KBM-7 (cell line): ENCODE results near the gene SSBP3.
A peak's percentile ranks its signal among the peaks of the same experiment; 100 is the strongest.
"Not testable (repeated sequence)": the region's sequence is repeated elsewhere in the genome, so short reads cannot be mapped to it uniquely, and the experiment has no call there.

Experiments
- DNase-seq: peaks from one replicate; pipeline ENCODE4 v3.0.0-alpha.2; 2015
- in situ Hi-C: fragments of 300-500 bp; cut with MboI; formaldehyde crosslinking; loops from 2 replicates; pipeline ENCODE4 v1.14.3; 2020; ENCODE audit warnings: low sequenced_read_pairs, low pct_unique_long_range_greater_than_20kb, mixed read lengths

The SSBP3 gene

GRCh38 chr1:54397090-54397591 lies 9.1 kb downstream of the SSBP3 start:
- DNase-seq = no peak

DNA sequence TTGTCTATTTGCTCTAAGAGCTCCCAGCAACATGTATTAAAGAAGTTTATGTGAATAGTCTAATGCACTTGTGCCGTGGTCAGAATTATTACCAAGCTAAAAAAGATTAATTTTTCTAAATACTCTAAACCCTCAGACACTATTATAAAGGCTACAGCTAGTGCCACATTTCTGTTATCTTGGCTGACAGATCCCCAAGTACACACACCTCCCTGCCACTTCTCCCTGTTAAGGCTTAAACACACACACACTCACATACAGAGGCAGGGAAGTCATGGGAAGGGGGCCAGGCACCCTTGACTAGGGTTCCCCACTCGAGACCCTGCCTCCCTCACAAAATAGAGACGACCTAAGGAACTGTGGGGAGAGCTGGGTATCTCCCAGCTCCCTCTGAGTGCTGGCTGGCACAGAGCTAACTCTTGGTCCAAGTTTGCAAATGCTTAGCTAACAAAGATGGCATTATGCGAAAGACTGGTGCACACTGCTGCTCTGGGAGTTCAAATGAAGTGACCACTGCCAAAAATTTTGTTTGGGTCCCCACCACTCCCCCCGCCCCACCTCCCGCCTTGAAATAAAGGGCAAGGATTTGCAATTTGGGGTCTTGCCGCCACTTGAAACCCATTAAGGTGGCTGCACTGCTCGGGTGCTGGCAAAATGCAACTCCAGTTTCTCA lies 9.8 kb downstream of the SSBP3 start:
- no peak for DNase-seq
- in situ Hi-C loops = no loop called here

More at GRCh38 chr1:54397090-54397591, 9.1 kb downstream of the SSBP3 start:
- in situ Hi-C loops = no loop called here

DNA sequence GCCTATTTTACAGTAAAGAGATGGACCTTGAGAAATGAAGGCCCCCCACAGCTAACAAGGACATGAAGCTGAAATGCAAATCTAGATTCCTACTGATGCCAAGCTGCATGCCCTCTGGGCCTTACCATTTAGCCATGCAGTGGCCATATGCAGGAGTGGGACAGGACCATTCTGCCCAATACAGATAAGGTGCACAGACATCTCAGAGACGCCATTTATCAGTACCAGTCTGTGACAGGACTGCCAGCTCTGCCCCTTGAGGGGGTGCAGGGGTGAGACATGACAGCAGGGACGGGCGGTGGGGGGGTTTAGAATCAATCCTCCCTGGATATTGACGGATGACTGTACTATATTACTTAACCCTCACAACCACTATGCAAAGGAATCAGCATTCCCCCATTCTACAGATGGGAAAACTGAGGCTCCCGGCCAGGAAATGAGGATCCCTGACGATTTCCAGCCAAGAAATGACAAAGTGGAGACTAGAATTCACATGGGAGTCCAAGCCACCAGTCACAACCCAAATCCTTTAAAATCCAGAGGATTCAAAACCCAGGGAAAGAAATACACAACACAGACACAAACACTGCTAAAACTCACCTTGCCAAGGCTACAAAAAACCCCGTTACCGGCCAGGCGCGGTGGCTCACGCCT lies 10.8 kb downstream of the SSBP3 start:
- in situ Hi-C loops = no loop called here
- no peak for DNase-seq

- DNase-seq = no peak
These were observed 12.1 kb downstream of the SSBP3 start for GRCh38 chr1:54394104-54394503.

GRCh38 chr1:54392401-54392800 lies 13.8 kb downstream of the SSBP3 start:
- in situ Hi-C loops = no loop called here
- no peak for DNase-seq

More at GRCh38 chr1:54394104-54394503, 12.1 kb downstream of the SSBP3 start:
- in situ Hi-C loops = no loop called here

GRCh38 chr1:54391450-54392209 lies 14.6 kb downstream of the SSBP3 start:
- no peak for DNase-seq
- in situ Hi-C loops = no loop called here

DNA sequence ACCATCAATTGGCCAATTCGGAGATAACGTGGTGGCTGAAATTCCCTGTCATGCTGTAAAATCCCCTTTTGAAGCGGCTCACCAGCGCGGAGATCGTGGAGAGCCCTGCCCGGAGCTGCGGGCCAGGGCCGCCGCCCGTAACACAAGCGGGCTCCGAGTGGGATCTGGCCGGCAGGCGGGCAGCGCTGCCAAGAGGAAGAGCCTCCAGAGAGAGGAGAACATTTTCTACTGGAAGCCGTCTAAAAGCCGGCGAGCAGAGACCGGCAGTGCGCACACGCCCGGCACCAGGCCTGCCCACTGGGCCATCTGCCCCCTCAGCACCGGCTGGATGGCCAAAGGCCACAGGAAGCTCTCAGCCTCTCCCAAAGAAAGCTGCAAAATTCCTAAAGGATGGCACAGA lies 15.5 kb downstream of the SSBP3 start:
- in situ Hi-C loops = no loop called here
- DNase-seq = no peak

- DNase-seq, in situ Hi-C loops: not testable (repeated sequence)
These were observed 16.6 kb downstream of the SSBP3 start for GRCh38 chr1:54389608-54390007.

DNA sequence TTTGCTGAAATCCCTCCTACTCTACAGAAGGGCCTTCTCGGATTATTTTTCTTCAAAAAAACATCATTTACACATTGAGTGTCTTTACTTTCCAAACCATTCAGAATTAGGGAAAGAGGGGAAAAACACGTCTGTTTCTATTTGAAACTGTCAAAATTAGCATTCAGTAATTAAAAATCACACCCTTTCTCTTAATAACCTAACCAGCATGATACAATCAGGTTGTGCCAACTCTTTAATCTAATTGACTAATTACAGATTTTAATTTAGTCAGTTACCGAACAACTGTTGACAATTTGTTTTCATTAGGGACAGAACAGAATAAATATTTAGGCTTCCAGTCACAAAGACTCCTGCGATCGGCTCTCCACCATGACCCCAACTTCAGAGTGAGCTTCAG lies 18.8 kb downstream of the SSBP3 start:
- DNase-seq = no peak
- in situ Hi-C loops = no loop called here

DNA sequence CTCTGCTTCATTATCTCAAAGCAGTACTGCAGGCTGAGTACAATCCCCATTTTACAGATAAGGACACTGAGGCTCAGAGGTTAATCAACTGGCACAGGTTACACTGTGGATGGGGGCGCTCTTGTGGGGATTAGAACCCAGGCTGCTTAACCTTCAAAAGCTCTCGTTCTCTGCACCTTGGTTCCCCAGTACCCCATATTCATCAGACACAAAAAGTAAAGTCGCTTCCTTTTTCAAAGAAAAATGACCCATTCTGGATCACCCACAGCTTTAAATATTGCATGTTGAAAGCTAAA lies 20.5 kb downstream of the SSBP3 start:
- in situ Hi-C loops = no loop called here
- DNase-seq = no peak

GRCh38 chr1:54384918-54385726 lies 21.1 kb downstream of the SSBP3 start:
- peak; percentile 67 for DNase-seq
- in situ Hi-C loops = no loop called here

GRCh38 chr1:54384471-54384870 lies 21.7 kb downstream of the SSBP3 start:
- DNase-seq = no peak
- in situ Hi-C loops = no loop called here

GRCh38 chr1:54381524-54381923 lies 24.7 kb downstream of the SSBP3 start:
- in situ Hi-C loops = no loop called here

GRCh38 chr1:54380290-54380882 lies 25.8 kb downstream of the SSBP3 start:
- in situ Hi-C loops = no loop called here
- no peak for DNase-seq

More at GRCh38 chr1:54381524-54381923, 24.7 kb downstream of the SSBP3 start:
- DNase-seq = no peak

DNA sequence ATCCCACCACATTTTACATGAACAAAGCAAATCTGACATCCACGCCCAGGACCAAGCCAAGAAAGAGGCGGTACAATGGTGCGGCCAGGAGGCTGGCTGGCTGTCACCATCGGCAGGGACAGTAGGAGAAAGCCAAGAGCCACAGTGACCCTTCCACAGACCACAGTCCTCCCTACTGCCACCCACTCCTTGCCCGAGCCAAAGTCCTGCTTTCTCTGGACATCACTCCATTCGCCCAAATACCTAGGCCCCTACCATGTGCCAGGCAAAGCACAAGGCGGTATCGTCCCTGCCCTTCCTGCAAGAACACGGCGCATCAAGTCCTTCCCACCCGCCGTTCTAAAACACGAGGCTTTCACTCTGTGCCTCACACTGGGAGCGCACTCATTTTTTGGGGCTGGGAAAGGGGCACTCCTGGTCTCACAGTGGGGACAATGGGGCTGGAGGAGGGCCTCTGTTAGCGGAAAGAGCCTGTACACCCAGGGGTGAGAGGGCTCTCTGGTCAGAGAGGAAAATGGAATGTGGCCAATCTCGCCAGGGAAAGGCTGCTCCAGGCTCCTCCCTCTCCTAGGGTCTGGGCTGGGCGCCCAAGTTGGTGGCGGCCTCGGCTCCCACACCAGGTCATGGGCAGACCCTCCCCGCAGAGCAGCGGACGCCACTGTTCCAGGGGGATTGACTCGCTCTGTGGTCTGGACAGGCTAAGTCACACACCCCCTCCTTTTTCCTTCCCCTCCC lies 26.5 kb downstream of the SSBP3 start:
- DNase-seq = no peak
- in situ Hi-C loops = no loop called here

- in situ Hi-C loops = no loop called here
These were observed 27.2 kb downstream of the SSBP3 start for GRCh38 chr1:54378874-54379554.

GRCh38 chr1:54378157-54378873 lies 27.9 kb downstream of the SSBP3 start:
- in situ Hi-C loops = no loop called here
- peak; percentile 75 for DNase-seq

More at GRCh38 chr1:54378874-54379554, 27.2 kb downstream of the SSBP3 start:
- no peak for DNase-seq
